ENCODE results near the gene CASS4.
"Not testable (repeated sequence)": the region's sequence is repeated elsewhere in the genome, so short reads cannot be mapped to it uniquely, and the experiment has no call there.

Gene CASS4

DNA sequence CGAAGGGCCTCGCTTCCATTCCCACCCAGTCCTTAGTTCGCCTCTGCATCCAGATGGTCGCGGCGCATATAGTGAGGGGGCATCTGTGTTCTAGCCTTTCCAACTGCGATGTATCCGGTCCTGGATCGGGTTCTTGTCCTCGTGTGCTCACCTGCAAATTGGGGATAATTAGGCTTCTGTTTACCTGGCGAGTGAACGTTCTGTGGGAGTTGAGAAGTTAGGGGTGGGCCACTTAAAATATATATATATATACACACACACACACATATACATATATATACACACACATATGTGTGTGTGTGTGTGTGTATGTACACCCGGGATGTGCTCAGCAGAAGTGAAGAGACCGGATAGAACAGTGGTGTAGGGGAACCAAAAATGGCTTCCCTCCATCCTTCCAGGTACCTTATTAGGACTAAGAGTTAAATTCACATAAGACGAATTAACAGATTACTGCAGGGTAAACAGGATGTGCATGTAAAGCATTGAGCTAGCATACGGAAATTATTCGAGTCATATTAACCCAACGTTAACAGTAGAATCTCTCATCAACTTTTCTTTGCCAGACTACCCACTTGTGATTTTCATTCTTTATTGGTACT lies 19.1 kb upstream of the CASS4 start:
- FAIRE-seq: no peak

DNA sequence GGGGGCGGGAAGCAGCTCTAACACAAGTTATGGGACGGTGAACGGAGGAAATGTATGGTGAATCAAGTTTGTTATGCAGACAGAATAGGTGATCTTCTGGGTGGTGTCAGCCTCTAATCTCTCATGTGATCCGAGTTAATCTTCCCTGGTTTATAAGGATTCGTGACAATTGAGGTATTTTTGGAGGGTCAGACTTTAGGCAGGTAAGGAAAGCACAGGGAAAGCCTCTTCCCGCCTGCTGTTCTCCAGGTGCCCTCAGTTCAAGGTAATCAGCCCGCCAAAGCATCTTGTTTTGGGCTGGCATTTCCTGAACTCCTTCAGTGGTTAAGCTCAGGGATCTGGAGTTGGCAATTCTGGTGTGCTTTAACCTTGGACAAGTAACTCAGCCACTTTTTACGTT lies 18.4 kb upstream of the CASS4 start:
- no peak for FAIRE-seq

DNA sequence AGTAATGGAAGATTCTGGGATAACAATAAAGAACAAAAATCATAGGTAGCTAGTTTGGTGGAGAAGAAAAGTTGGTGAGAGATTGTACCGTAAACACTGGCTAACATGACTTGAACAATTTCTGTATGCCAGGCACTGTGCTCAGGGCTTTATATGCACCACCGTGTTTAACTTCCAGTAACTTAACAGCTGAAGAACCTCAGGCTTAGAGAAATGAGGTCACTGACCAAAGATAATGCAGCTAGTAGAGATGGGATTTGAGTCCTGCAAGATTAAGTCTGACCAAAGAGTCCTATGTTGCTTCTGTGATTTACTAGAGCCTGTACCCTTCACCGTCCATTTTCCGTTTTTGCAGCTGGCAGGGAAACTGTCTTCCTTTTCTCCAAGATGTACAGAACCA lies 16.9 kb upstream of the CASS4 start:
- no peak for FAIRE-seq

DNA sequence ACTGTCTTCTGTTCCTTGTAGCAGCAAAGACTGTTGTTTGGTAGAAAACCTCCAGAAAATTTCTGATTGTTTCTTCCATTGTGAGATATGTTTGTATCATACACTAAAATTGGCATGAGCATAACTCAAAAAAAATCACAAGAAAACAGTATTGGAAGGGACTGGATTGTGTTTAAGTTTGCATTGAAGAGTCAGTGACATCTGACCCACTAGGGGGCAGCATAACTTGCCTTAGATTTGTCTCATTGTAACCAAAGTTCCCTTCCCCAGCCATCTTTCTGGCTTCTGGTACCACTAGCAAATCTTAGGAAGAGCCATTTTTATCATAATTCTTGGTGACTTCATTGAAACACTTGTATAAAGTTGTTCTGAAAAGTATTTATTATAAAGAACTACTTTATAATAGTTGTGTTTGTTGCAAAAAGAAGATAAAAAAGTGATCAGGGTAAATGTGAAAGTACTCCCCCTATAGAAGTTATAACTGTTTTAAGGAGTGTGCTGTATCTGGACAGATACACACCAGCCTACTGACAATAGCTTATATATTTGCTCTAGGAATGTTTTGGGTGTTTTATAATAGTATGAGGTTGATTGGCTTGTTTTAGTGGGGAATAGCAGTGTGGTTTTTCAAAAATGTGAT lies 11.9 kb upstream of the CASS4 start:
- peak; percentile 84 for FAIRE-seq

DNA sequence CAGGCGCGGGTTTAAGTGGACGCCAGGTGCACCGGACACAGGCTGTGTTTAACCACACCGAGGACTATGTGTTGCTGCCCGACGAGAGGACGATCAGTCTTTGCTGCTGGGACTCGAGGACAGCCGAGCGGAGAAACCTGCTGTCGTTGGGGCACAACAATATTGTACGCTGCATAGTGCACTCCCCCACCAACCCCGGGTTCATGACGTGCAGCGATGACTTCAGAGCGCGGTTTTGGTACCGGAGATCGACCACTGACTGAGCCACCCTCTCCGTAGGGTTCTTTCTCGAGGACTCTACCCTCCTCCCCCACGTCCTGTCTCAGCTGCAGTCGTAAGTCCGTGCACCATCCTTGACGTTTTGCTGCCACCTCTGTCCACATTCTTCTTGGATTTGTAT lies 8.6 kb upstream of the CASS4 start:
- no peak for FAIRE-seq

DNA sequence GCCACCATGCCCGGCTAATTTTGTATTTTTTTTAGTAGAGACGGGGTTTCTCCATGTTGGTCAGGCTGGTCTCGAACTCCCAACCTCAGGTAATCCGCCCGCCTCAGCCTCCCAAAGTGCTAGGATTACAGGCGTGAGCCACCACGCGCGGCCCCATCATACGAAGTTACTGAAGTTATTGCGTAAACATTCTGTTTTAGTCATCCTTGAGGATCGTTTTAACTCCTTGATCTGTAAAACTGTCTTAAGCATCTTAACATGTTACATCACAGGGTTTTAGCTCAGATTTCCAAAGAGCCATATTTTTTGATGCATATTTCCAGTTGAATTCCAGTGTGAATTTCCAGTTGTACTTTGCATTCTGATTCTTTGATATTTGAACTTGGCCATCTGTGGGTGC lies 6.7 kb upstream of the CASS4 start:
- not testable (repeated sequence) for FAIRE-seq

DNA sequence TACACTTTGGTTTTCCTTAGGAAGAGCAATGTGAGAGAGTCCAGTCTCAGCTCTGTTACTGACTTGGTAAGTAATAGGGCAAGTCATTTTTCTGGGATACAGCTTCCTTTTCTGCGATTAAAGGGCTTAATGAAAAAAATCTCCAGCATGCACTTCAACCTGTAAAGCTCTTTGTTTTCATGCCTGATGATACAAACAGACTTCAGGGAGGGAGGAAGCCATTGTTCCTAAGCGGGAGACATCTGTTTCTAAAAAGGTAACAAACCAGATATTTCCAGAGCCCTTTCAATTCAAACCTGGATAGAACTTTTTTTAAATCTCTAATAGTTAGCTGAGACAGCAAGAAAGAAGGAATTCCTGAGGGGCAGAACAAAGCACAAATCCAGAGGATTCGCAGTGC lies 5.2 kb upstream of the CASS4 start:
- FAIRE-seq: no peak

DNA sequence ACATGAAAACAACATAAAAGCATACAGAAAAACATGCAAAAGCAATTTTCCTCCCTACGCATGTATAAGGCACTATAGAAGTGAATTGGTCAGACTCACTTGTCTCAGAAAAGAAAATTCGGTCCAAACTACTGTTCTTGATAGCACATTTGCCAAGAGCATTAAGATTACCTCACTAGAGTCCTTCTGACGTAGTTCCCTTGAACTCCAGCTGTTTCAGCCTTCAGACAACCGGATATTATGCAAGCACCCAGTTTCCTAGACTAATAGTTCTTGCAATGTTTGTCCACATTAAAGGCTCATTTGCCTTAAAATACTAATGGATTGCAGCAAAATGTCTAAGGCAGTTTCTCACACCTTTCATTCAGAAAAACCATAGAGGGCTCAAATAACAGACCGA lies 2.5 kb upstream of the CASS4 start:
- no peak for FAIRE-seq

DNA sequence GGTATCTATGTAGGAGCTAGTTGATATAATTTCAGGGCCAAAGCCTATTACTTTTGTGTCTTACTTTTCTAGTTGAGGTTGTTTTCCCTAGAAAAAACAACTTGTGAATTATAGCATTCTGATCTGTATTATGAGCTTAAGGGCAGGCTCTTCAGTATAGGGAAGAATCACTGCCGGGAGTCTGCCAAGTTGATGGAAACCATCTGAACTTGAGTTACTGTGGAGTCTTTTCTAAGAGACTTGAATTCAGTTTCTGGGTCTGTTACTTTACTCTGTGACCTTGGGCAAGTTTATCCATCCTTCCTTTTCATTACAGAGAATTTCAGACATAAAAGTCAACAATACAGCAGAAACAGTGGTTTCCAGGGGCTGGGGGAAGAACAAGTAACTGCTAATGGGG lies 2.1 kb upstream of the CASS4 start:
- FAIRE-seq: no peak

DNA sequence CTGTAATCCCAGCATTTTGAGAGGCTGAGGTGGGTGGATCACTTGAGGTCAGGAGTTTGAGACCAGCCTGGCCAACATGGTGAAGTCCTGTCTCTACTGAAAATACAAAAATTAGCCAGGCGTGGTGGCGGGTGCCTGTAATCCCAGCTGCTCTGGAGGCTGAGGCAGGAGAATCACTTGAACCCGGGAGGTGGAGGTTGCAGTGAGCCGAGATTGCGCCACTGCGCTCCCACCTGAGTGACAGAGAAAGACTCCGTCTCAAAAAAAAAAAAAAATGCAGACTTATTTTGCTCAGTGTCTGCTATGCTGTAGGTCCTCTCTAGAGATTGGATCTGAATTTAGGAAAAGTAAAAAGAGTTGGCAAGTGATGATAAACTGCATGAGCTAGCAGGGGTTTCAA lies 773 bp upstream of the CASS4 start:
- not testable (repeated sequence) for FAIRE-seq

DNA sequence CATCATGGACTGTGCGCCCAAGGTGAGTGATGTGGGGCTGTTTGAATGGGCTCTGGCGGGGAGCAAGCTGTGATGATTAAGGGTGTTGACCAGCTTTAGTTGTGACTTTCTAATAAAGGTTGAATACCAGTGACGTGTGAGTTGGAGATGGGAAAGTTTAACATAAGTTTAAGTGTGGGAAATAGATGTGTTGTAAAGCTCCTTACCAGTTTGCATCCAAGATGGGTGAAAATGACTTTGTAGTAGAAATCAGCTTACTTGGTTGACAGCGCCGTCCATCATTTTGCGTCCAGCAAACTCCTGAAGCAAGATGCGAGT lies 372 bp downstream of the CASS4 start:
- no peak for FAIRE-seq

DNA sequence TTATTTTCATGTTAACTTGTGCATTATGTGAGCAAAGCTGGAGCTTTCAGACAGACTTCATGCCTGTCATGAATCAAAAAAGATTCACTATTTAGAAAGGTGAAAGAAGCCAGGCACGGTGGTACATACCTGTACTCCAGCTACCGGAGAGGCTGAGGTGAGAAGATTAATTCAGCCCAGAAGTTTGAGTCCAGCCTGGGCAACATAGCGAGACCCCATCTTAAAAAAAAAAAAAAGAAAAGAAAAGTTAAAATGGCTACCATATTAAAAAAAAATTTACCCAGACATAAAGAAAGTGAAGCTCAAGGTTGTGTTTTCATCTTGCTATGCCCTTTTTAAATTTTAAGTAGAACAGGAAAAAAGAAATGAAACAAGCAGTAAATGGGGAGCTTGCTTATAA lies 889 bp downstream of the CASS4 start:
- no peak for FAIRE-seq

DNA sequence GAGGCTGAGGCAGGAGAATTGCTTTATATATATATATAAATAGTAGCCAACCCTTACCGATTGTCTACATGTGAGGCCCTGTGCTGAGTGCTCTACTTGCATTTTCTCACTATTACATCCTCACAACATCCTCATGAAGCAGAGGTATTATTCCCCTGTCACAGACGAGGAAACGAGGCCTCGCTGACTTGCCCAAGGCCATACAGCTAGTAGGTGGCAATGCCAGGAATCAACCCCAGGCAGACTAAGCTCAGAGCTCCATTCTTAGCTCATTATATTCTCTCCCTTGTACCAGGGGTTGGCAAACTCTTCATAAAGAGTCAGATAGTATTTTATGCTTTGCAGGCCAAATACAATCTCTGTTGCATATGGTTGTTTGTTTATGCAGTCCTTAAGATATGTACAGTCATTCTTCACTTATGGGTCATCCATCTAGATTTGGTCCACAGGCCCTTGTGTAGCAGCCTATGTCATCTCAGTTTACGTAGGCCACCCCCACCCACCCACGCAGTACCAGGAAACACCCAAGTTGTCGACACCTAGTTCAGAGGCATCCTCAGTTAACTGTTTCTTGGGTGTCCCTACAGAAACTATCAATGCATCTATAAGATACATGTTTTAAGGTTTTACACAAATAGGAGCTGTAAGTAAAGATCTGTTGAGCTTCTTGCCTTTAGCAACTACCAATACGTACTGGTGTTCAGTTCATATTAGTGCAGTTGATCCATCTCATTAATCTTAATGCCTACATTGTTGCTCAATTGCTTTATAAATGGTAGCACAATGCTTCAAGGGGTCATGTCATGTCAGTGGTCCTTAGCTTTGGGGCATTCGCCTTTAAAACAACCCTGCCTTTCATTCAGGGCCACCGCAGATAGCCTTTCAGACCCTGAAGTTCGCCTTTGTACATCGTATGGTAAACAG lies 3.0 kb downstream of the CASS4 start:
- FAIRE-seq: no peak

DNA sequence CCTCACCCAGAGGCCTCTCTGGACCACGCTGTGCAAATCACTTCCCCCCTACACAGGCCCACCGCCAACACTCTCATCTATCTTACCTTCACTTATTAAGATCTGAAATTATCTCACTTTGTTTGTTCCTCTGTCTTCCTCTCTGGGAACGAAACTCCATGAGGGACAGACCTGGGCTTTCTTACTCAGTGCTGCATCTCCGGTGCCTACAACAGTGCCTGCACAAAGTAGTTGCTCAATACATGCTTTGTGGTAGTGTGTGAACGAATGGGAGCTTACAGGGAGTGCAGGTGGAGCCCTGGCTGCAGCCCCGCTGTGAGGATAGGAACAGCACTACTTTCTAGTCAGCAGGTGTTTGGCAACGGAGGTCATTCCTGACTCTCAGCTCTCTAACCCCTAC lies 5.3 kb downstream of the CASS4 start:
- FAIRE-seq: no peak

DNA sequence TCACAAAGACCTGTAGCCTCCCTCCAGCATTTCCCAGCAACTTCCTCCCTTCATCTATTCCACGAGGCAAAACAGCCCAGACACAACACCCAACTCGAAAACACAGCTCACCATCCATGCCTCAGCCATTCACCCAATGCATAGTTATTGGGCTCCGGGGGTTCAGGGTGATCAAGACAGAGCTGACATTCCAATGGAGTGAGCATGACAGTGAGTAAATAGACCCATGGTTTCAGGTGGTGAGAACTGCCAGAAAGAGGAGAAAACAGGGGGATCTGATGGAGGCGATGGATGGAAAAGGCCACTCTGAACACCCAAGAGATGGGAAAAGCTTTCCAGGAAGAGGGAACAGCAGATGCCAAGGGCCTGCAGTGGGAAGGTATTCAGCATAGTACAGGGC lies 5.9 kb downstream of the CASS4 start:
- FAIRE-seq: no peak

DNA sequence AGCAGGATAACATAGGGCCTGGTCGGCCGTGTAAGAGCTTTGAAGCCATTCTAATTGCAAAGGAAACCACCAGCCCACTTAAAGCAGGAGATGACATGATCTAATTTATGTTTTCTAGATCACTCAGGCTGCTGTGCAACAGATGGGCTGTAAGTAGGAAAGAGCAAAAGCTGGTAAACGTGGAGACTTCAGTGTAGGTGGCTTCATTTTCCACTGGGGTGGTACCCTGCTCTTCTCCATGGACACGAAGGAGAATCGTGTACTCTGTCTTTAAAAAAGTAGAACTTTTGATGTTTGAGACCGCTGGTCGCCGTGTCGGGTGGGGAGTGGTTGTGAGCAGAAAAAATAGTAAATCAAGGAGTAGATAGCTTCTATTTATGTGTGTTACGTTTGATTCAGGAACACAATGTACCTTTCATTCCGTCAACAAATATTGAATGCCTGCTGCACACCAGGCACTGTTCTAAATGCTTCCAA lies 6.4 kb downstream of the CASS4 start:
- no peak for FAIRE-seq

DNA sequence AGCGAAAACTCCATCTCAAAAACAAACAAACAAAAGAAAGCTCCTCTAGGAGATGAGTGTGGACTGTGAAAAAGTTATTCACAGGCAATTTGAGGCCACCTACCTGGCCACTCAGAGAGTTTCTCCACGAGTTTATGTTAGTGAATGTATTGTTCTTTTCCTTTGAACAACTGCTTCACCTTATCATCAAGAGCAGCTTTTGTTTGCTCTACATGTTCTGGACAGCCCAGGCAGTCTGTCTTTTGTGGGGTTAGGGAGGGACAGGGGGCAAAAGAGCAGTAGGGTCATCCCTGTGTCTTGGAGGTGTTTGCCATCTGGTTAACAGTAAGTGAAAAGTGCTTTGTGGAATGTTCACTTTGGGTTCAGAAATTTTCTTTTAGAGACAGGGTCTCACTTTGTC lies 8.0 kb downstream of the CASS4 start:
- FAIRE-seq: no peak

DNA sequence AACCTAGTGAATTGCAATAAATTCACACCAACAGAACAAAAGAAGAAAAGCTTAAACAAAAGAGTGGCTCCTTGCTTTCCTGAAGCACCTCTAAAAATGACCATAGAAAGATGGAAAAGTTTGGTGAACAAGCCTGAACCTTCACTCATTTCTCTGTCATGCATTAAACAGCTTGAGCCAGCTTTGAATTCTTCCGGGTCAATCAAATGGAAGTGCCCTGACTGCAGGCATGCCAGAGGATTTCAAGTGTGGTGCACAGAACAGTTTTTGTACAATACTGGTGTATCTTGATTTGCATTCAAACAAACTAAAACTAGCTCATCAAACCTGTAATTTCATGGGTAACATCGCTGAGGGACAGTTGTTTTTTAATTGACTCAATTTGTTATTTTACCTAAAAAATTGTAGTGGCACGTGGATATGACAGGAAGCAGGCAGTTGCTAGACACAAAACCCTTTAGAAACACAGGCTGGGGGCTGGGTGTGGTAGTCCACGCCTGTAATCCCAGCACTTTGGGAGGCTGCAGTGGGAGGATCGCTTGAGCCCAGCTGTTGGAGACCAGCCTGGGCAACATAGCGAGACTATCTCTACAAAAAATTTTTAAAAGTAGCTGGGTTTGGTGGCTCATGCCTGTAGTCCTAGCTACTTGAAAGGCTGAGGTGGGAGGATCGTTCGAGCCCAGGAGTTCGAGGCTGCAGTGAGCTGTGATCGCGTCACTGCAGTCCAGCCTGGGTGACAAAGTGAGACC lies 9.1 kb downstream of the CASS4 start:
- no peak for FAIRE-seq

DNA sequence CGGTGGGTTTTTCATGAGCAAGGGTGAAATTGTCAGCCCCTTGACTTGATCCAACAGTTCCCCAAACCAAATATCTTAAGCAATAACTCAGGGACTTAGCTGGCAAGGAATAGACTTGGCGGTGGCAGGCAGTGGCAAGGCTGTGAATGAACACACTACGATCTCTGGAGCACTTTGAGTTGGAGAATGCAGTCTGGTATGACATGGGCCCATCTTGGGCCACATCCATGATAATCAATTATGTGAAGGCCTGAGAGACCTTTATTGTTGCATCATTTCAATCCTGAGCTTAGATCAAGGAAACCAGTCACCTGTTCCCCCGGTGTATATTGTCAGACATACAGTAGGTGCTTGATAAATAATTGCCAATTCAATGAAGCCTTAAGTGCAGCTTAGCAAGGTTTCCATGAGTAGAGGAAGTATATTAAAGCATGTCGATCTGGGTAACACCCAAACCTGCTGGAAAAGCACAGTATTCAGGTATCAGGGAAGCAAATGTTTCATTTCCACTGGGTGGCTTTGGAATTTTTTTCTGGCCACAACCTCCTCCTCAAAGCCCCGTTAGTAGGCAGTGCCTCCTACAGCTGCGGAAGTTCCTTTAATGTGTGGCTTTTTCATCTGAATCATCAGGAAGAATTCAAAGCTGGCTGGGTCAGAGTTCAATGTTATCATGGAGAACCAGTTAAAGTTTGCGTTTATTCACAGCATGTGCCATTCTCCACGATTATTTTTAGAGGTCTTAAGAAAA lies 10.2 kb downstream of the CASS4 start:
- no peak for FAIRE-seq

DNA sequence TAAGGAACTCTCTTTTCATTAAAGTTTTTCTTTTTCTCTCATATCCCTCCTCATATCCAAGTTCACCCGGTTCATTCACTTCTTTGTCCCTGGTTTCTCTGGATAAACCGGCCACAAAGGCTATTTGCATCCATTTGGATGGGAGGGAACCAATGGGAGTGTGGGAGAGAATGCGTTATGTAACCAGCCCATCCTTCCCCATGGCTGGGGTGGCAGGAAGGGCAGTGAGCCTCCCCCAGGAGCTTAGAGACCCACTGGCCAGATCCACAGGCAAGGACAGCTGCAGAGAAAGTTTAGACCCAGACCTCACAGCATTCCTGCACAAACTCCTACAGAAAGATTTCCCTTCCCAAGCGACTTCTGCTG lies 10.7 kb downstream of the CASS4 start:
- no peak for FAIRE-seq

DNA sequence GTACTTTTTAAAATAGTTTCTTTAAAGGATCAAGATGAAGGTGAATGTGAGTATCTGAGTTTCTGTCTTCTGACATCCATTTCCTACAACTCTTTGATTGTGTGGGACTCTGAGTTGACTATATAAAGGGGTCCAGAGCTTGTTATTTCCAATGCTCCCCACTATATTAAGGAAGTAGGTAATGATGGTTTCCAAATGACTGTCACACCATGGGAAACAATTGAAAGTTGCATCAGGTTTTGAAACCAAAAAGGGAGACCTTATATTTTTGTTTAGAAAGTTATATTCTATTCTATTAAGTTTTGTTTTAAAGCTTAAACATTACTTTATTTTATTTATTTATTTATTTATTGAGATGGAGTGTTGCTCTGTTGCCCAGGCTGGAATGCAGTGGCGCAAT lies 11.2 kb downstream of the CASS4 start:
- no peak for FAIRE-seq

DNA sequence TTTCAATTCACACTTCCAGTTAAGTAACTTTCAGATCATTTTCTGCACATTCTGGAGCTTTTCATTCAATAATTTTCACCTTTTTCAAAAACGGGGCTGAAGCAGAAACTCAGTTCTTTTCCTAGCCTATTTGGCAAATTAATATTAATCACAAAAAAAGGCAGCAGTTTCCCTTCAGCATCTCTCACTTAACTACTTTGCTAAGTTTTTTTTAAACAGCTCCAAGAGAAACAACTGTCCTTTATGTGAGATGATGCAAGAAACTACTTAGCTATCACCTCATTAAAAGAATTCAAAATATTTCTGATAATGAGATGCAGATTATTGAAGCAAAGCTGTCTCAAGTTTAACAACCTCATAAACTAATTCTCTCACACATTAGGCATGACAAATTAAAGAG lies 11.8 kb downstream of the CASS4 start:
- no peak for FAIRE-seq

DNA sequence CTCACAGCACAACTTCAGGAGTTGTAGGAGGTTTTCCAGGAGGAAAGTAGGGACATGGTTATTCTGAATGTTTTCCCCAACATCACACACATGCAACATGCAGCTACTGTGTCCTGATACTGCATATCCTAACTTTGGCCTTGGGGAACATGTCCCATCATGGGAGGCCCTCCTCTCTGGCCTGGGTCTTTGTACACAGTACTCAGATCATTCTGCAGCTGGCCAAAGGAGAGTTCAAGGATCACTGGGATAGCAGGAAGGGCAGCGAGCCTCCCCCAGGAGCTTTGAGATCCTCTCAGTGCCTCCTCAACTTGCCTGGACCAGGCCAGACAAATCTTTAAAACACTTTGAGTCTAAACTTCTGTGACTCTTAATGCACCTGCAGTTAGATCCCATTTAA lies 12.9 kb downstream of the CASS4 start:
- FAIRE-seq: no peak
